Measurements from ENCODE around the gene CNOT3. TPM values are rescaled to one million over a fixed set of nuclear protein-coding genes. Genes with fewer than 3 reads are reported as not detected.
A peak's percentile ranks its signal among the peaks of the same experiment; 100 is the strongest.

The CNOT3 gene
- total and polyA plus RNA-seq, 9 of the 15 experiments (the other 6 are each of a cell fraction or from before 2014, with no cell fraction given), result 0.27 to 60.4 (median 9.9) TPM

DNA sequence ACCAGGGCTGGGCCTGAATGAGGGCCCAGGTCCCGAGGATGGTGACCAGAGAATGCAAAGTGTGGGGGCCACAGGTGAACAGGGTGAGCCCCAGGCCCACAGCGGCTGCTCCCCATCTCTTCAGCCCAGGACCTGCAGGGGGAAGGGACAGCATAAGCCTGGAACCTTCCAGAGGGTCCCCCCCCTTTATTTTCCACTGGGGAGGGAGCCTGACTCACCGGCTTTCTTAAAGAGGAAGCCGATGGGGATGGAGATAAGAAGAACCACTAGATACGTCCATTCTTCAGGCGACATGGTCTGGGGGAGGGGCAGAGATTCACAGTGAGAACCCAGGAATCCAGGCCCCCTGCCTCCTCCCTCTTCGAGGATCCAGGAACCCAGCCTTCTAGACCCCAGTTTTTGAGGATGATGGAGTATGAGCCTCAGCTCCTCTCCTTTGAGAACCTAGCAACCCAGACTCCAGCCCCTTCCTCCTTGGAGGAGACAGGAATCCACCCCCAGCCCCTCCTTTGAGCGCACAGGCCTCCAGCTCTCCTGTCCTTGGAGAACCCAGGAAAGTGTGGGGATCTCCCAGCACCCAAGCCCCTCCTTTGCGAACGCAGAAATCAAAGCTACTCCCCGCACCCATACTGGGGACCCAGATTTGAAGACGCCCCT lies 50.8 kb downstream of the CNOT3 start (continued):
- TF ChIP-seq POLR2AphosphoS5 (IDR thresholded peaks at IDR 0.05; ENCODE audit: control insufficient read depth, insufficient read depth, low read depth, low read length) (peak; percentile 58; the same call in 1 of the 2 replicates), HDAC2 (IDR thresholded peaks at IDR 0.05) (peak; percentile 91), JUNB (CRISPR knock-in tag; conservative IDR thresholded peaks at IDR 0.05) (peak; percentile 53; the same call in 1 of the 2 replicates), ARID4B (CRISPR knock-in tag; IDR thresholded peaks at IDR 0.05) (no peak), CBFA2T2 (conservative IDR thresholded peaks at IDR 0.05) (no peak), FOXJ2 (tag; IDR thresholded peaks at IDR 0.05) (0 out of 2 replicates have a peak, but pooled peaks have one; percentile 28), POLR2B (IDR thresholded peaks at IDR 0.05; ENCODE audit: low read depth, partially characterized antibody) (no peak), GTF2F1 (IDR thresholded peaks at IDR 0.05; ENCODE audit: low read depth, low read length) (no peak), TRIM24 (IDR thresholded peaks at IDR 0.05) (no peak), ATF7 (IDR thresholded peaks at IDR 0.05) (peak; percentile 68; the same call in 1 of the 2 replicates), ZFP30 (CRISPR knock-in tag; IDR thresholded peaks at IDR 0.05; ENCODE audit: borderline replicate concordance) (no peak), ZNF121 (CRISPR knock-in tag; conservative IDR thresholded peaks at IDR 0.05) (no peak), MAFK (IDR thresholded peaks at IDR 0.05; ENCODE audit: low read length) (no peak), BRCA1 (IDR thresholded peaks at IDR 0.05) (no peak), BRCA1 (CRISPR knock-in tag; IDR thresholded peaks at IDR 0.05) (no peak), SNAPC5 (CRISPR knock-in tag; IDR thresholded peaks at IDR 0.05) (no peak), TOE1 (IDR thresholded peaks at IDR 0.05; ENCODE audit: borderline replicate concordance) (no peak), TOE1 (CRISPR knock-in tag; IDR thresholded peaks at IDR 0.05; ENCODE audit: borderline replicate concordance, low read depth) (no peak), MECOM (CRISPR knock-in tag; IDR thresholded peaks at IDR 0.05) (no peak), ZNF589 (CRISPR knock-in tag; IDR thresholded peaks at IDR 0.05; ENCODE audit: low read depth) (0 out of 2 replicates have a peak, but pooled peaks have one; percentile 19), ETV1 (tag; conservative IDR thresholded peaks at IDR 0.05; ENCODE audit: low read depth) (0 out of 2 replicates have a peak, but pooled peaks have one; percentile 31)
- TF ChIP-seq, protein P1, sequence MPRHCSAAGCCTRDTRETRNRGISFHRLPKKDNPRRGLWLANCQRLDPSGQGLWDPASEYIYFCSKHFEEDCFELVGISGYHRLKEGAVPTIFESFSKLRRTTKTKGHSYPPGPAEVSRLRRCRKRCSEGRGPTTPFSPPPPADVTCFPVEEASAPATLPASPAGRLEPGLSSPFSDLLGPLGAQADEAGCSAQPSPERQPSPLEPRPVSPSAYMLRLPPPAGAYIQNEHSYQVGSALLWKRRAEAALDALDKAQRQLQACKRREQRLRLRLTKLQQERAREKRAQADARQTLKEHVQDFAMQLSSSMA (CRISPR knock-in tag; IDR thresholded peaks at IDR 0.05), result no peak
- TF ChIP-seq, protein P2, sequence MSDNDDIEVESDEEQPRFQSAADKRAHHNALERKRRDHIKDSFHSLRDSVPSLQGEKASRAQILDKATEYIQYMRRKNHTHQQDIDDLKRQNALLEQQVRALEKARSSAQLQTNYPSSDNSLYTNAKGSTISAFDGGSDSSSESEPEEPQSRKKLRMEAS (CRISPR knock-in tag; IDR thresholded peaks at IDR 0.05), result 0 out of 2 replicates have a peak, but pooled peaks have one; percentile 15
- TF ChIP-seq, protein P3, sequence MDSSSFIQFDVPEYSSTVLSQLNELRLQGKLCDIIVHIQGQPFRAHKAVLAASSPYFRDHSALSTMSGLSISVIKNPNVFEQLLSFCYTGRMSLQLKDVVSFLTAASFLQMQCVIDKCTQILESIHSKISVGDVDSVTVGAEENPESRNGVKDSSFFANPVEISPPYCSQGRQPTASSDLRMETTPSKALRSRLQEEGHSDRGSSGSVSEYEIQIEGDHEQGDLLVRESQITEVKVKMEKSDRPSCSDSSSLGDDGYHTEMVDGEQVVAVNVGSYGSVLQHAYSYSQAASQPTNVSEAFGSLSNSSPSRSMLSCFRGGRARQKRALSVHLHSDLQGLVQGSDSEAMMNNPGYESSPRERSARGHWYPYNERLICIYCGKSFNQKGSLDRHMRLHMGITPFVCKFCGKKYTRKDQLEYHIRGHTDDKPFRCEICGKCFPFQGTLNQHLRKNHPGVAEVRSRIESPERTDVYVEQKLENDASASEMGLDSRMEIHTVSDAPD (CRISPR knock-in tag; IDR thresholded peaks at IDR 0.05), result no peak

Data from K562 (cell line).